K562 treated with DMSO at 1 percent for 48 hours (cell line): ENCODE data around the gene SLC9A6. TPM values are rescaled to one million over a fixed set of nuclear protein-coding genes. Genes with fewer than 3 reads are reported as not detected.

ENCODE experiments used
- total RNA-seq: library from RNA; unstranded; fragments of 300-600 nt; gene quantifications from 2 replicates; pipeline ENCODE4 v1.2.3, GENCODE V29; 2022; ENCODE audit warnings: low replicate concordance; ENCODE audit errors: extremely low read depth

The SLC9A6 gene
- not detected in 2 replicates for total RNA-seq

GRCh38 chrX:135985157-135985972 lies at the start of gene SLC9A6:
TSS of gene SLC9A6 (plus strand) at chrX:135985435. CDS start at chrX:135985659, 224 bp downstream.

GRCh38 chrX:135973548-135974278 lies 11.5 kb upstream of the SLC9A6 start, which contains the start of gene MMGT1:
TSS of gene MMGT1 (minus strand) at chrX:135973988. CDS start at chrX:135973675, 313 bp downstream.

Other genes starting within 250 kb of the SLC9A6 start
- gene CT45A3, start 217.2 kb upstream of the SLC9A6 start, total RNA-seq = not detected in 2 replicates
- gene CT45A5, start 199.9 kb upstream of the SLC9A6 start, total RNA-seq = not detected in 2 replicates
- not detected in 2 replicates for gene CT45A6, start 182.6 kb upstream of the SLC9A6 start, total RNA-seq
- not detected in 2 replicates for gene CT45A2, start 165.4 kb upstream of the SLC9A6 start, total RNA-seq
- gene CT45A7, start 148.2 kb upstream of the SLC9A6 start, total RNA-seq = not detected in 2 replicates
- gene CT45A8, start 130.9 kb upstream of the SLC9A6 start, total RNA-seq = not detected in 2 replicates
- not detected in 2 replicates for gene CT45A9, start 113.6 kb upstream of the SLC9A6 start, total RNA-seq
- gene CT45A10, start 92.0 kb upstream of the SLC9A6 start, total RNA-seq = not detected in 2 replicates
- gene SAGE1, start 91.7 kb upstream of the SLC9A6 start, total RNA-seq = not detected in 2 replicates
- not detected in 2 replicates for gene MMGT1, start 11.4 kb upstream of the SLC9A6 start, total RNA-seq
- gene FHL1, start 162.1 kb downstream of the SLC9A6 start, total RNA-seq = not detected in 2 replicates